Cortex of kidney (tissue), 1 donor: ENCODE results near the gene CA4.

Experiments used
- DNase-seq: peaks from one replicate; lab custom pipeline; 2025; lab: John Stamatoyannopoulos, UW

Gene CA4

DNA sequence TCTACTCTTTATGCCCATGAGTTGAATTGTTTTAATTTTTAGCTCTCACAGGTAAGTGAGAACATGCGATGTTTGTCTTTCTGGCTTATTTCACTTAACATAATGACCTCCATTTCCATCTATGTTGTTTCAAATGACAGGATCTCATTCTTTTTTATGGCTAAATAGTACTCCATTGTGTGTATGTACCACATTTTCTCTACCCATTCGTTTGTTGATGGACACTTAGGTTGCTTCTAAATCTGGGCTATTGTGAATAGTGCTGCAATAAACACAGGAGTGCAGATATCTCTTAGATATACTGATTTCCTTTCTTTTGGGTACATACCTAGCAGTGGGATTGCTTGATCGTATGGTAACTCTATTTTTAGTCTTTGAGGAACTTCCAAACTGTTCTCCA is 19.3 kb upstream of the CA4 start:
- no peak for DNase-seq

DNA sequence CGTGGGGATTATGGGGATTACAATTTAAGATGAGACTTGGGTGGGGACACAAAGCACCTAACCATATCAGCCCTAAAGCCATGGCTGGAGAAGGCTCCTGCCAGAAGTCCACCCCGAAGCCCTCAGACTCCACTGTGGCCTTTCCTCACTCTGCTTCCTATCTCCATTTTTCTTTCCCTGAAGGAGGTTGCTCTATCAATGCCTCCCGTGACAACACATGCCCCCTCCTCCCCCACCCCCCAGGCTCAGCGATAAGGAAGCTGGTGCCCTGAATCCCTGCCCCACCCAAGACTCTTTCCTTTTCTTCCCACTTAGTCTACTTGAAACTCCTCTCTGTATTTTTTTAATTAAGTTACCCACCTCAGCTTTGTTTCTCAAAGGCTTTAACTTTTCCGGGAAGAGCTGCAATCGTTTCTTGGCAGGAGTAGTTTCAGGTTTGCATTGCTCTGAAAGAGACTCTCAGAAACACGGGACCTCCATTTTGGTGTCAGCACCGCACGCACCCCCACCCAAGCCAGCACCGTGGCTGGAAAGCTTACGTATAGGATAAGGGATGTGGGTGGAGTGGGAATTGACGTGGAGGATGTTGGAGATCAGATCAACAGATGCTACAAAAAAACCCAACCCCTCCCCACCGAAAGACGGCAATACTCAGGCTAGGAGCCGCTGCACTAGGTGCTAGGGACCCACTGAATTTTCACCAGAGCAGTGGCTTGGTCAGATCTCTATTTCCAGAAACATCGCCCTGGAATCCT is 15.2 kb upstream of the CA4 start:
- no peak for DNase-seq

DNA sequence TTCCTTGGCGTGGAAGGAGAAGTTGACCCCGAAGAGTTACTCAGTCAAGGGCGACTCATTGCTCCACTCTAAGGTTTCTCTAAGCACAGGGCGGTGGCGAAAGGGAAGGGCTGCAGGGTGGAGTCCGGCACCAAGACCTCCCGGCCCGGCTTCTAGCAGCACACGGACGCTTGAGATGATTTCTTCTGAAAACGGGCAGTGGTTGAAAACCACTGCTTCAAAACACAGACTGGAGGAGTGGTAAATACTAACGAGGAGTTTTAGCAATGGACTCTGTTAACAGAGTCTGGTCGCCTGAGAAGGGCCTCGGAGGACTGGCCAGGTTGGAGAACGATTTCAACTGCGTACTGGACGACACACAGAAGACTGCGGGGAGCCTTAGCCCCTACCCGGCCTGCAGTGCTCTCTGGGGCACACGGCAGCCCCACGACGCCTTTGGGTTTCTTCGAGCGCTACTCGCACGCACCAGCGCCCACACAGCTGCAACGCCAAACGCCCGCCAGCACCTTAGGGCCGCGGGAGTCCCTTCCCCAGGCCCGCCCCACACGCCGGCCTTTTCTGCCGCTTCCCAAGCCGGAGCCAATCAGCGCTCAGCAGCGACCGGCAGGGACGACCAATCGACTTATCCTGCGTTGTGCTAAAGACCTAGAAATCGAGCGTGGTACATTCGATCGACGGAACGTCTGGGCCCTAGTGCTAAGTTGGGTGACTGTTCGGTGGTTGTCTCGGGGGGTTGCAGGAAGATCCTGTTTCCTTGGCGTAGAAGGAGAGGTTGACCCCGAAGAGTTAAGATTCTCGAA is 14.4 kb upstream of the CA4 start:
- no peak for DNase-seq

DNA sequence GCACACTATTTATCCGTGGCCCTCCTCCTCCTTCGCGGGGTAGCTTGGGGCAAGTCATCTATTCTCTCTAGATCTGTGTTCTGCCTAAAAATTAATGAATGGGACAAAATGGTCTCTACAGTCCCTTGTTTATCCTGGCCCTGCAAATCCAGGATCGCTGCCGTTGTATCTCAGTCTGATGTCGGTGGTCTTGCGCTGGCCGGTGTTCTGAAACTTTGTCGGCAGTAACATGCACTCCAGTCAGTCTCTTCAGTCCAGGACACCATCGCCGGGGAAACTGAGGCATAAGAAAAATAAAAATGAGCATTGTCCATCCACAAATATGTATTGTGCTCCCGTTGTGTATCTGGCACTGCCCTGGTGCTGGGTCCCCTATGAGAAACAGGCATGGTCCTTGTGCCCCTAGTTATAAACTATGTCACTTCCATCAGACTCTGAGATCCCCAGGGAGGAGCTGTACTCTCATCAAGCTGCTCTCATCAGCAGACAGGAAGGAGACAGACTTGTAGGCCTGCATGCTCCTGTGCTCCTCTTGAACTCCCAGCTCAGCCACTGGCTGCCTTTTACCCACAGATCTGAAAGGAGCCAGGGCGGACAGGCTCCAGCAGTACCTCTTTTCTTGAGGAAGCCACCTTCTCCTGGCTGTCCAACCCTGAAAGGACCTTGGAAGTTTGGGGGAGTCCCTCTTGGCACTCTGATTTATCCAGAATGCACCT is 13.7 kb upstream of the CA4 start:
- DNase-seq, result no peak

DNA sequence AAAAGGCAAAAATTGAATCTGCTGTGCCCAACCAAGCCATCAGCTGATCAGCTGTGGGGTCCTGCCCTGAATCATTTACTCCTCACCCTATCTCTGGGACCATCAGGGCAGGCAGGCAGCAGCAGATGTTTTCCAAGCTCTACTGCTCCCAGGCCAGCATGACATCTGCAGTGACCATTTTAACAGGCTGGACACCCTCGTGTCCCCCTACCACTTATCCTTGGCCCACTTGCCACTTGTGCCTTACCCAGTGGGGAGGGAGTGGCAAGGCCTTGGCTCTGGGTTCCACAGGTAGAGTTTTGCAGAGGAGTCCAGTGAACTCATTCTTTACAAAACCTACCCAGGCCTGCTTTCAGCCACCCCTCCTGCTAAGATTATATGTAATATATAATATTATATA is 12.0 kb upstream of the CA4 start:
- no peak for DNase-seq

DNA sequence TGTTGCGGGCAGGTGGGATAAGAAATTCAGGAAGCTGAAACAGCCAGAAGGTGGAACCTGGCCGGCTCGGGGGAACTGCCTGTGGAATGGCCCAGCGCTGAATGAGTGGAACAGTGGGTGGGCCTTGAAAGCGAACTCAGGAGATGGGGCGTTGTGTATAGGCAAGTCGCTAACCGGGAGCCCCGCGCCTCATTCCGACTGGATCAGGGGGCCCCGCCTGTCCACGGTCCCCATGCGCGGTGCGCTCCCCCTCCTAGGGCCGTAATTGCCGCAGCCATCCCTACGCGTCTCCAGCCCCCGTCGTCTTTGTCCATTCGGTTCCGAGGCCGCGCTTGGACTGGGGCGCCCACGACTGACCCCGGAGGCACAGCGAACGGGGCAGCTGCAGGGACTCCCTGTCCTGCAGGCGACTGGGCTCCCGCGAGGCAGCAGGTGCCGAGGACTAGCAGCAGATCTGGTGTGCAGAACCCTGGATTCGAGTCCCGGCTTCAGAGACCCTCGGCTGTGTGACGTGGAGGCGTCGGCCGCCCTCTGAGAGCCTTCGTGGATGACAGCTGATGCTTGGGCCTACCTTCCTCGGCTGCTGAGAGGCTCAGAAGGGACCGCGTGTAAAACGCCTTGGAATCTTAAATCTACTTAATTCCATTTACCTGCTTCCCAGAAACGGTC is 10.9 kb upstream of the CA4 start:
- DNase-seq, result no peak

DNA sequence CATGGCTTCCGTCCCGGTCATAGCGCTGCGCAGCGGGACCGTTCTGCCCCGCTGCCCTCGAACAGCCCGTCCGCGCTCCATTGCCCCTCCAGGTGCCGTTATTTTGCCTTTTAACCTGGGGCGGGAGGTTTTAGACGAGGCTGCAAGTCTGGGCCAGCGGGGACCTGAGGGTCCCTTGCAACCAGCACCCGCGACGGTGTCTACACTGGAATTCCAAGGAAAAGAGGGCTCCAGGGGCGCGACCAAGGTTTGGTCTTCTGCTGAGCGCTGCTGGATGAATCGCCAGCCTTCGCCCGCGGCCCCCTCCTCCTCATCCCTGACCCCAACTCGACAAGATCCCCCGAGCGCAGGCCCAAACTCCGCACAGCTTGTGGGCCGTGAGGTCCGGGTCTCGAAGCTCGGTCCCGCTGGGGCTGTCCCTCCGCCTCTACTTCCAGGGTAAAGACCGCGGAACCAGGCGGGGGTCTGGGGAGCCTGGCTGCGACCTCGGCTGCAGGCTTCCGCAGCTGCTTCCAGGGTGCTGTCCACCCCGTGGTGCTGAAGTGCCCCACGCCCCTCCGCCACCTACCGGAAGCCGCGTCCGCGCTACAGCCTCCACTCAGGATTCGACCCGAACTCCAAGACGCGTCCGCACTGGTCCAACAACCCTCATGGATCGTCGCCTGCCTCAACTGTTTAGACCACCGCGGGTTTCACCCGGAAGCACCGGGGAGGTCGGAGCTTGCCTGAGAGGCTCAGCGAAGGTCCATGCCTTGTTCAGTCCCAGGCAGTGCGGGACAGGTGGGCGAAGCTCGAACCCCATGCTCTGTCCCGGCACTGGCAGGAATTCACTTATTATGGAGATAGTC is 10.1 kb upstream of the CA4 start:
- DNase-seq, result no peak

DNA sequence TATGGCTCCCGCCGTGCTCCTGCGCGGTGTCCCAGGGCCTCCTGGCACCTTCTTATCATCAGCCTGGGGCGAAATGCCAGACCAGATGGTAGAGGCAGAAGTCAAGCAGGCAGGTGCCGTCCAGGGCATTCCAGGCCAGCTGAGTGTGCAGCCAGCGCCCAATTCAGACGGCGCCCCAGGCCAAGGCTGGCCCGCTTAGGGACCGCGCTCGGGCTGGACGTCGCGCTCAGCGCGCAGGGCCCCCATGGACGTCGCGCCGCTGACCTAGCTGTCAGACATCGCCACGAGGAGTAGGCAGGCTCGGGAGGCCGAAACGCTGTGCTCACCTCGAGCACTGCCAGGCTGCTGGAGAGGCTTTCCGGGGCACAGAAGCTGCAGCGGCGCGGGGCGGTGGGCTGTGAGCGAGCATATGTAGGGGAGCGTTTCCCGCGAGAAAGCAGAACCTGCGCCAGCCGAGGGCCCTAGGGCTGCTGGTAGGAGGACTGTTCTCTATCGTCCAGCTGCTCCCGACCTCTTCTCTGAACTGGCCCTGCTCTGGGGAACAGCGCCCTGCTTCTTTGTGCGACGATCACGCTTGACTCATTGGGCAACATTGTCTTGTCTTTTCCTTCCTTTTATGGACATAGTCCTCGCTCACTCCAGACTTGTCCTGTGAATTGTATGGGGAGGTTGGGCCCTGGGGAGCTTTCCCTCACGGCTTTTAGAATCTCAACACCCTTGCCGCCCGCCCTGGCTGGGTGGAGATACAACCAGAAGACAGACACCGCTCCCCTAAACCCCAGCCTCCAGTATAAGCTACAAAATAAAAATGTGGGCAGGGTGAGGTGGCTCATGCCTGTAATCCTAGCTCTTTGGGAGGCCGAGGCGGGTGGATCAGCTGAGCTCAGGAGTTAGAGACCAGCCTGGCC is 8.4 kb upstream of the CA4 start:
- DNase-seq, result no peak

DNA sequence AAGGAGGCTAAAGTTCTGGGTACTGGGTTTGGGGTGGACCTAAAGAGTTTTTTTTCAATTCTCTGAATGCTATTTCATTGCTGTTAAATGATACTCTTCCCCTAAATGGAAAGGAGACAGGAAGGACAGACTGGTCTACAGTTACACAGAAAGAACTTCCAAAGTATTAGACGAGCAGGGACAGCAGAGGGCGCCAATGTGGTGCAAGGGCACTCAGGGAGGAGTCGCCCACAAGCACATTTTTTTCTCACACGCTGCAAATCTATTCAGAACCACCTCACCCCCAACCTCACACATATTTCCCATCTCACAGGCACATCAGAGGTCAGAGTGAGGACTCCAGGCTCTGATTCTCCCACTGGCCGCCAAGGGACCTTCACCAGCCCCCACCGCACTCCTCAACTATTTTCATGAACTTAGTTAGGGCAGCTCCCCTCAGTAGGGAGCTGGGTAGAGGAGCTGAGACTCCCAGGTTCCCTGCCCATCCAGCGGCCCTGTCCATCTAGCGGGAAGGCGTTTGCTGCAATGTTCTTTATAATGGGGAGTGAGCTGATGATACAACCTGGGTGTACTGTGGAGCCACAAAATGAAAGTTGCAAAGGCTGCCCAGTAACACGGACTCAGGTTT is 6.8 kb upstream of the CA4 start:
- DNase-seq, result no peak

DNA sequence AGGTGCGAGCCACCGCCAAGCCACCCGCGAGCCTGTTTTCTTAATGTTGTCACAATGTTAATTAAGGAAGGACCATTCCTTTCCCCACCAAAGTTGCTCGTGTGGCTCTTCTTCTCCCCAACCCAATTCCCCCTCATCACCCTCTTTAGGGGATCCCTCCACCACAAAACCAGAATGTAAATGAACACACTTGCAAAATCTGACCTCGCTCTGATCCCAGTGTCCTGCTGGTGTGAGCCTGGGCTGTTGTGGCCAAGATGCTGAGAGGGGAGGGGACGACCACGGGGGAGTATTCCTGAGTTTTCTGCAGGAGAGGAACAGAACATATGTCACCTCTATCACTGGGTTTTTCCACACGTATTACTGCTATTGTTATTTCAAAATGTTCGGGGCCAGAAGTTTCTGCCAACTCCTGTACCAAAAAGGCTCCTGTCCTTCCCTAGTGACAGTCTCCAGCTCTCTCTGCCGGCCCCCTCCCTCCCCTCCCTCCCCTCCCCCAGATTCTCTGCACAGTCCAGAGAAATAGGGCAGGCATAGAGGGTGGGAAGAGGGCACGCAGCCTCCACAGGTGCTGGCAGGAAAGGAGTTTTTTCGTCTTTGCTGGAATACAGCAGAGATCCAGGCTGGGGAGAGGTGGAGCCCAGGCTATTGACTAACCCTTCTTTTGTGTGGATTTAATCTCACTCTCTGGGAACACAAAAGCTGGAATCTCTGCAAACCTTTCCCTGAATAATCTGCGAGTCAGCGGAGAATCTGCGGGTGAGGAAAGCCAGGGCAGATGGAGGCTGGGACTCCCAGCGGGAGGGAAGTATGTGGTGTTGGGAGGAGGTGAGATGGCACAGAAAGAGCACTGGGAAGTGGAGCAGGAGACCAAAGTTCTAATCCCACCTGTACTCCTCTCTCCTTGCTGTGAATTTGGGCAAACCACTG is 4.5 kb upstream of the CA4 start:
- DNase-seq, result no peak

DNA sequence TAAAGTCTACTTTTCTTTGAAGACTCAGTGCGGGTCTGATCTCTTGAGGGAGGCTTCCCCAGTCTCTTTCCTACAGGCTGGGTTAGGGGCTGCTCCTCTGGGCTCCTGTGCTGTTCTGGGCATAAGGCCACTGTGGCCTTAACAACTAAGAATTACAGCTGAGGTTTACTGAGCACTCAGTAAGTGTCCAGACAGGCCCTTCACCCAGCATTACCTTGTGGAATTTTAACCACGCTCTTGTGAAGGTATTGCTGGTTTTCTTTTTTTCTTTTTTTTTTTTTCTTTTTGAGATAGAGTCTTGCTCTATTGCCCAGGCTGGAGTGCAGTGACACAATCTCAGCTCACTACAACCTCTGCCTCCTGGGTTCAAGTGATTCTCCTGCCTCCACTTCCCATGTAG is 3.6 kb upstream of the CA4 start:
- DNase-seq, result no peak

DNA sequence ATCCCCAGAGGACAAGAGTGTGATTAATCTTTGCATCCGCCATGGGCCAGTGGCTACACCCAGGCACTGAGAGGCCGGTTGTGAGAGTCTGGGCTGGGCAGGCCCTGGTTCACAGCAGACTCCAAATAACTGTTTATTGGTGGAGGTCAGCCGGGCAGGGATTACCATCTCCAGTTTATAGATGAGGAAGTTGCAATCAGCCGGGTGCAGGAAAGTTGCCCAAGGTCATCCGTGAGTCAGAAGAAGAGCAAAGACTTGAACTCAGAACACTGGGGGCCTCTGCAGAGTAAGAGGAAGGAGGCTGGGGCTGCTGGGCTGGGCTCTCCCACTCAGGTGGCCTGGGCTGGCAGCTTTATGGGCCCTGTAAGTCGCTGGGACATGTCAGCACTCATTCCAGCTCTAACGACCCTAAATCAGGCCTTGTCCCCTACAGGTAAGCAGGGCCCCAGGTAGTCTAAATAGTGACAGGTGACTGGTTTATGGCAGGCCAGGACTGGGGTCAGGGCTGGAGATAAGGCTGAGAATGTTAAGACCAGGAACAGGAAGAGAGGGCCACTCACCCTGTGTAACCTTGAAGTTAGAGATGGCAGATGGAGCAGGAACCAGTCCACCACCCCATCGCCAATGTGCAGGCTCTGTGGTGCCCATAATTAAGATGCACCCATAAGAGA is 2.1 kb upstream of the CA4 start:
- no peak for DNase-seq

DNA sequence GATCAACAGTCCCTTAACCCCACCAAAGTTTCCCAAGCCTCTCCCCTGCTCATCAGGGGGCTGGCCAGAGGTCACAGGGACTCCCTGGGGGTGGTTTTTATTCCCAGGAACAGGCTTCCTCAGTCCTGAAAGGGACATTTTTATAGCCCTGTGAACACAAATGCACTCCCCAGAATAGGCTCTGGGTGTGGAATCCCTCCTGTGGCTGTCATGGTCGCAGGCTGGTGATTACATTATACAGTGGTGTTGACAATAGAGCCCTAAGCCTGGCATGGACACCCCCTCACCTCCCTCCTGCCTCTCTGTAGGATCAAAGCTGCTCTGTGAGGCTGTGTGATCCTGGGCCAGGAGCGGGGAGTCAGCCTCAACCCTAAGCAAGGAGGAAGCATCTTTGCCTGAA is 1.4 kb upstream of the CA4 start:
- DNase-seq, result no peak

DNA sequence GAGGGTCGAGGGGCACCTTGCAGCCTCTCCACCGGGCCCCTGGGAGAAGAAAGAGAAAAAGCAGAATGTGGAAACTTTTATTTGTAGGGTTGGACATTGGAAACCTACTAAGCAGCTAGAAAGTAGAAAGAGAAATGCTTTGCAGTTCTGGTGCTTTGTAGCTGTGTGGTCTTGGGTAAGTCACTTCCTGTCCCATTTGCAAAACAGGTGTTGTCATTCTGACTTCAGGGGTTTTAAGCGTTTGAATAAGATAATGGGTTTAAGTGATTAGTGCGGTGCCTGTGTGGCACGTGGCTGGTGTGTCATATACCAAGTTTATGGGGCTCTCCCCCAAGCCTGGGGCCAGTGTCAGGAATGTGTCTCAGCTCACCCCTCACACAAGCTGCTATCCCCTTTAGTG is 1.6 kb downstream of the CA4 start:
- DNase-seq, result no peak

DNA sequence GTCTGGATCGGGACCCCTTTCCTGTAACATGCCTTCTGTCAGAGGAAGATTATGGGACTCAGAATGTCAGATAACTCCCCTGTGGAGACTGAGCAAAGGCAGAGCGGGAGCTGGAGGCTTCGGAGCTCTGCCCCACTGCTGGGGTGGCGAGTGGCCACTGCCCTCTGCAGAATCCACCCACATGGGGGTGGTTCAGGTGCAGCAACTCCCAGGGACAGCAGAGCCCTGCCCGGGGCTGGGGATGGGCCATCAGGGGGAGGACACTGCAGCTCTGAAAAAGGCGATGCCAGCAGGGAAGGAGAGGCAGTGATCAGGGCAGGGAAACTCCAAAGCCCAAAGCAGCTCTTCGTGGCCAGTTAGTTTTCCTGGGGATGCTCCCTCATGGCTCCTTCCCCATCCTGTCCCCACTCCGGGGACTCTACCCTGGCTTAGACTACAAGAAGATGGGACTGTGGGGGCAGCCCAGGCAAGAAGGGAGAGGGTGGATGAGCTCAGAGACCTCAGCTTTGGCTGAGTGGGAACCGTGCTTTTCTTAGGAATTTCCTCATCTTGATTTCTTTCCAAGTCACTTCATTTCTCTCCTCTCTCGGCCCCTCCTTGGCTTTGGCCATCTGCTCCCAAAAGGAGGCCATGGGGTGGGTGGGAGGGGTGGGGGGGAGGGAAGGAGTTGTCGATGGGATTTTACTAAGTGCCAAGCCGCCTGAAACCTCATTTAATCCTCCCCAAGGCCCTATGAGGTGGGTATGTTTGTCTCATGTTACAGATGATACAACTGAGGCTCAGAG is 4.0 kb downstream of the CA4 start:
- no peak for DNase-seq

DNA sequence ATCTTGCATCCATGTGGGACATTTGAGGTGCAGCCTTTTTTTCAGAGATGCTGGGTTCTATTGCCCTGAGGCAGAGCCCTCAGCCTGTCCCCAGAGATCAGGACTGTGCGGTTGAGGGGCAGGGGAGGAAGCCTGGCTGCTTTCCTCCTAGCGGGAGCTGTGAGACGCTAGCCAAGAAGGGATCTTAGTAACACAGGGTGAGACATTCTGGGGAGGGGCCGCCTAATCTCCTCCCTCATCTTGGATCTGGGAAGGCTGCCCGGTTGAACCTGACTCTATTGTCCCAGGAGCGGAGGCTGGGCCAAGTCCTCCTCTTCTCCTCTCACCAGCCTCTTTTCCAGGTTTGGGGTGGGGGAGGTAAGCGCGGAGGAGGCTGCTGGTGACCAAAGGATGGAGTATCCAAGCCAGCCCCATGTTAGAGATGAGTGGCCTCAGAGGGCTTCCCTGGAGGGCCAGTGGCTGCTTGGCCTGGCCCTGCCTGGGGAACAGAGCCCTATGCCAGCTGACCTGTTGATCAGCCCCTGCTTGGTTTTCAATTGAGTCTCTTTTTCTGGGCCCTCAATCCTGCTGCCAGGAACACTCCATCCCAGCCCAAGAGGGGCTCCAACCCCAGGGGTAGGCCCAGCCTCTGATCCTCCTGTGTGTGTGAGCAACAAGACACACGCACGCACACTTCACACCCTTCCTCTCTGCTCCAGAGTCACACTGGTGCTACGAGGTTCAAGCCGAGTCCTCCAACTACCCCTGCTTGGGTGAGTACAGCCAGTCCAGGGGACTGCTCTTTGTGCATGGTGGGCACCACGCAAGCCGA is 5.0 kb downstream of the CA4 start:
- DNase-seq, result no peak

DNA sequence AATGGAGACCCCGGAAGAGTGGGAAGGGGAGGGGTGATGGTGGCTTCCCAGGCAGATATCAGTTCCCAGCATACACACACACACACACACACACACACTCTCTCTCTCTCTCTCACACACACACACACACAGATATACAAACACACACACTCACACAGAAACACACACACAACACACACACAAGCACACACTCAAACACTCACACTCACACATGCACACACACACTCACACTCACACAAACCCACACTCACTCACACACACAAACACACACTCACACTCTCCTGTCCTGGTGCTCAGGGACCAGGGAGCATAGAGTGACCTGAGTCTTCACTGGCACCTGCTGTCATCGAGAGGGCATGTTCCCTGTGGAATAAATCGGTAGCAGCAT is 5.6 kb downstream of the CA4 start:
- DNase-seq, result no peak
